K562 (cell line): Measurements from ENCODE around the gene NR2F2. TPM values are rescaled to one million over a fixed set of nuclear protein-coding genes. Genes with fewer than 3 reads are reported as not detected.

Source experiments
- ATAC-seq: fragments of 200-7000 bp; cut with Tn5 transposase; 3 replicates; pipeline ENCODE4 v1.9.1; 2020; ENCODE audit warnings: moderate library complexity
- BruUV-seq: library from RNA; stranded (reverse); fragments of 400-500 nt; replicated peaks from 2 replicates; lab custom pipeline; 2021; lab: Mats Ljungman, UMichigan
- CTCF ChIA-PET: fragments of 300-600 bp; formaldehyde crosslinking; extraction: SDS; loops from one replicate; lab custom pipeline; 2021; ENCODE audit warnings: low intra/inter-chr PET ratio; lab: Yijun Ruan, JAX
- POLR2A ChIA-PET: fragments of 300-600, 350-650 bp; sonication (Branson Sonifier 250); formaldehyde crosslinking; extraction: SDS; loops from one replicate; lab custom pipeline; 2021; ENCODE audit warnings: antibody characterized with exemption, inconsistent platforms; lab: Yijun Ruan, JAX
- DNase-seq, 4 experiments: peaks; one replicate each; pipeline versions ENCODE4 v3.0.0 to v3.0.0-alpha.2; 2011 to 2018; ENCODE audit warnings: low spot score in 3 of 4, mixed read lengths in 3 of 4; ENCODE audit errors: extremely low read depth in 1 of 4
- FAIRE-seq: peaks from 2 replicates; lab custom pipeline; 2011; peaks lifted over from hg19 to GRCh38; lab: Jason Lieb, UNC
- H2AFZ ChIP-seq: 2 replicates; pipeline ENCODE4 v1.6.0; 2011; ENCODE audit warnings: low read depth, low read length, control low read depth, inconsistent platforms
- H3K27ac ChIP-seq: fragments of 200-600 bp; 3 replicates; pipeline ENCODE4 v1.8.0; 2011; ENCODE audit warnings: low read depth, mild to moderate bottlenecking, control low read depth, inconsistent platforms, low read length, moderate library complexity, mixed read lengths; ENCODE audit errors: extremely low read depth
- H3K27me3 ChIP-seq, 2 experiments: fragments of 300-600 bp in 1 of 2; 2 replicates in 1 of 2; 3 replicates in 1 of 2; pipeline versions ENCODE4 v1.6.0 to v1.8.0; 2011; ENCODE audit warnings: inconsistent platforms in 2 of 2, low read length in 2 of 2, mild to moderate bottlenecking in 1 of 2, mixed read lengths in 1 of 2, moderate library complexity in 1 of 2; ENCODE audit not compliant: control insufficient read depth in 2 of 2, insufficient read depth in 2 of 2
- H3K36me3 ChIP-seq: fragments of 300-600 bp; 3 replicates; pipeline ENCODE4 v1.8.0; 2011; ENCODE audit warnings: mild to moderate bottlenecking, low read length, inconsistent platforms; ENCODE audit not compliant: control insufficient read depth, insufficient read depth
- H3K4me1 ChIP-seq, 2 experiments: fragments of 200-600 bp in 1 of 2; replicated peaks in 1 of 2; 2 replicates in 1 of 2; 3 replicates in 1 of 2; pipeline versions ENCODE4 v1.5.1 to v1.8.0; 2011; ENCODE audit warnings: inconsistent platforms in 2 of 2, low read length in 2 of 2, mild to moderate bottlenecking in 1 of 2, mixed read lengths in 1 of 2, moderate library complexity in 1 of 2; ENCODE audit not compliant: control insufficient read depth in 2 of 2, insufficient read depth in 2 of 2
- H3K4me2 ChIP-seq: 2 replicates; pipeline ENCODE4 v1.6.1; 2011; ENCODE audit warnings: low read length, control low read depth, inconsistent platforms, mixed read lengths; ENCODE audit not compliant: insufficient read depth
- H3K4me3 ChIP-seq: fragments of 200-600 bp; sonication (generic), shearing (Covaris generic); 2 replicates; pipeline ENCODE4 v1.5.1; 2016; ENCODE audit warnings: control low read depth, inconsistent platforms
- H3K79me2 ChIP-seq: fragments of 200-600 bp; 3 replicates; pipeline ENCODE4 v1.8.0; 2011; ENCODE audit warnings: low read length, inconsistent platforms; ENCODE audit not compliant: control insufficient read depth, insufficient read depth
- H3K9ac ChIP-seq, 2 experiments: 2 replicates each; pipeline versions ENCODE4 v1.6.0 to v1.6.1; 2011; ENCODE audit warnings: low read depth in 2 of 2, low read length in 2 of 2, control low read depth in 1 of 2, inconsistent platforms in 1 of 2, mild to moderate bottlenecking in 1 of 2, mixed read lengths in 1 of 2; ENCODE audit not compliant: insufficient read depth in 1 of 2
- H3K9me1 ChIP-seq: one replicate; pipeline ENCODE4 v1.6.0; 2011; ENCODE audit warnings: inconsistent platforms, mild to moderate bottlenecking, low read length, moderate library complexity; ENCODE audit not compliant: control insufficient read depth, insufficient read depth
- H3K9me3 ChIP-seq: replicated peaks from 2 replicates; pipeline ENCODE4 v1.5.1; 2011; ENCODE audit warnings: low read depth, low read length, inconsistent platforms; ENCODE audit not compliant: control insufficient read depth, insufficient read depth
- H4K20me1 ChIP-seq: replicated peaks from 2 replicates; pipeline ENCODE4 v1.6.1; 2011; ENCODE audit warnings: low read length, inconsistent platforms, mixed read lengths; ENCODE audit not compliant: control insufficient read depth, insufficient read depth
- POLR2G ChIP-seq: fragments of 200-400 bp; formaldehyde crosslinking; IDR thresholded peaks from 2 replicates; pipeline ENCODE4 v1.6.1; 2017; ENCODE audit warnings: low read depth, mild to moderate bottlenecking, antibody characterized with exemption, low read length, moderate library complexity
- RBFOX2 ChIP-seq: fragments of 200-400 bp; formaldehyde crosslinking; IDR thresholded peaks from 2 replicates; pipeline ENCODE4 v1.6.1; 2017; ENCODE audit warnings: low read depth, mild to moderate bottlenecking, low read length, moderate library complexity
- TGIF2 ChIP-seq: sonication (generic); formaldehyde crosslinking; IDR thresholded peaks from 2 replicates; pipeline ENCODE4 v1.8.1; 2022; ENCODE audit warnings: mild to moderate bottlenecking, missing genetic modification reagents, moderate library complexity
- ZNF764 ChIP-seq: fragments of 250-450 bp; sonication (Bioruptor Pico); IDR thresholded peaks from 2 replicates; pipeline ENCODE4 v1.4.0; 2020; ENCODE audit warnings: low read depth, mild to moderate bottlenecking, moderate library complexity
- WGBS: fragments of 100-300 bp; shearing (Covaris generic); methylation state at CpG from one replicate; pipeline ENCODE4 v1.1.6; 2016; ENCODE audit warnings: low coverage, mixed read lengths; ENCODE audit not compliant: insufficient coverage; ENCODE audit errors: missing lambda C conversion rate; 5-methylcytosine and 5-hydroxymethylcytosine counted together
- in situ Hi-C: fragments of 300-500 bp; cut with MboI; formaldehyde crosslinking; loops from 4 replicates; pipeline ENCODE4 v1.15.0; 2018; ENCODE audit warnings: inconsistent platforms, mixed read lengths
- intact Hi-C: fragments of 100-400 bp; cut with micrococcal nuclease; formaldehyde crosslinking; loops from 2 replicates; pipeline ENCODE4 v1.14.2; 2022
- polyA plus RNA-seq, 8 experiments: library from polyadenylated mRNA; depleted of rRNA in 4 of 8; stranded (reverse) in 5 of 8; unstranded in 3 of 8; fragments of >200 nt; fragmentation: Nextera tagmentation in 2 of 8; fragmentation: Illumina TruSeq in 1 of 8; extraction: Ambion mirVana in 2 of 8; extraction: Trizol in 1 of 8; gene quantifications; 2 replicates each; pipeline versions ENCODE4 v1.2.1 to v1.2.3, GENCODE V29; 2011 to 2014; ENCODE audit warnings: inconsistent platforms in 1 of 8, missing spikeins in 1 of 8
- total RNA-seq, 7 experiments: library from RNA; depleted of rRNA in 6 of 7; stranded (reverse); fragments of >200 nt in 6 of 7; fragmentation: Illumina TruSeq in 2 of 7; extraction: Trizol in 2 of 7; gene quantifications; 2 replicates each; pipeline versions ENCODE4 v1.2.1 to v1.2.3, GENCODE V29; 2011 to 2021; ENCODE audit warnings: low replicate concordance in 1 of 7

The NR2F2 gene
- total and polyA plus RNA-seq, 9 of the 15 experiments (the other 6 are each of a cell fraction or from before 2014, with no cell fraction given): 6.0 to 51.8 (median 11.1) TPM

DNA sequence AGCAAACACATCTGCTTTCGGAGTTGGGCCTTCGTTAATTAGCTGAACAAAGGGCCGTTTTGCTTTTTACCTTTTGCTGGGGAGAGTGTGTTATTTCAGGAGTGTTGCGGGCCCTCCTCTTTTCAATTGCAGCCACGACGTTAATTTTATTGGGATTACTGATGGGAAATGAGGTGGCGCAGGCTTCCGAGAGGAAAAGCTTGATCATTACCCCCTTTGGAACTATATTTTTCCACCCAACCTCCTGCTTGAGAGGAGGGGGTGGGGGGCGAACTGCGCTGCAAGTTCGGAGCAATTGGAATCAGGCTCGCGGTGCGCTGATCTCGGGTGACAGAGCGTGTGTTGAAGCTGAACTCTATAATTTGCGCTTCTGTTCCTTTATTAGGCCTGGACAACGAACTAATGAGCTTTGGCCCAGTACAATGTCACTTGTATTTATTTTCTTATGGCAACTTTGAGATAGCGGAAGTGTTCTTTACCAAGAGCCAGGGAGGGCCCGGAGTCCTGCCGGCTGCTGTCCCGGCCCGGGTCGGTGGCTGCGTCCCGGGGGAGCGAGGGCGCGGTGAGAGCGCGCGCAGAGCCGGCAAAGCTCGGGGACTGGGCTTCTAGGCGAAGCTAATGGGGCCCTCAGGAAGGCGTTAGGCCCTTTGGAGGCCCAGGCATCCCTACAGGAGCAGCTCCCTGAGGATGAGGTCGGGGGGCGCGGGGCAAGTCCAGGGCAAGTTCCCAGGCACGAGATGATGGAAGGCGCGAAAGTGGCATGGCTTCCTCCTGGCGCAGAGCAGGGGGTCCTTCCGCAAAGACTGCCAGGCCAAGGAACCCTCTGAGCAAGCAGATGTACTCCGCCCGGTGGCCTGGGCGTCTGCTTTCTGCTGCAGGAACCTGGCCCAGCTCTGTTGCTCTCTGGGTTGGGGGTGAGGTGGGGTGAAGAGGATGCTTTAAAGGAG is 12.9 kb downstream of the NR2F2 start:
- Histone ChIP-seq H3K4me3 (no peak overlapping the region), H3K79me2 (peaks cover 71% of the 10 kb centered on the region), H2AFZ (no peak overlapping the region), H3K36me3 (peaks cover 76% of the 10 kb centered on the region), H3K4me1 (peaks cover 3 to 45% of the 10 kb centered on the region in 2 experiments; a peak in 4 of 5 replicates), H3K27ac (no peak overlapping the region), H3K9me1 (no peaks in the 10 kb centered on the region), H3K4me2 (no peak overlapping the region), H3K9me3 (peaks cover 2% of the 10 kb centered on the region; the same call in 1 of the 2 replicates), H4K20me1 (no peaks in the 10 kb centered on the region), H3K9ac (no peak overlapping the region), H3K27me3 (no peaks in the 10 kb centered on the region)
- WGBS: 95% methylated on average over 28 of the region's 47 CpGs
- intact Hi-C loops (no loop called here), in situ Hi-C loops (loop anchor here (25.0 kb wide), 1 partner anchor 894 kb away; no protein-coding TSS in a partner anchor)
- ChIA-PET POLR2A (interaction anchor here (0.5 to 1.2 kb wide), 2 partner anchors 8 to 13 kb away, joined by 3 read pairs; no protein-coding TSS in a partner anchor), CTCF (no interaction called here)
- FAIRE-seq: no peak
- TF ChIP-seq ZNF764 (CRISPR knock-in tag): no peak
- no peak for TF ChIP-seq TGIF2
- TF ChIP-seq RBFOX2: peak; percentile 55
- peak; percentile 55; the same call in 1 of the 2 replicates for TF ChIP-seq POLR2G
- no peak for DNase-seq
- BruUV-seq: no TSS peak
- no peak for ATAC-seq
